ENCODE data around the gene ACADSB.

Gene ACADSB

GRCh38 chr10:123001370-123001769 is 7.4 kb upstream of the ACADSB start:
- DNase-seq (ENCODE audit: low read depth, low spot score): no peak

- DNase-seq (ENCODE audit: low read depth, low spot score): no peak
These were observed 4.5 kb upstream of the ACADSB start for GRCh38 chr10:123004298-123004697.

- DNase-seq (ENCODE audit: low read depth, low spot score): peak; percentile 58
These were observed 1.1 kb upstream of the ACADSB start for GRCh38 chr10:123007558-123008354.

GRCh38 chr10:123009105-123009820 is 457 bp downstream of the ACADSB start:
- DNase-seq (ENCODE audit: low read depth, low spot score): peak; percentile 42

GRCh38 chr10:123011987-123012386 is 3.2 kb downstream of the ACADSB start:
- DNase-seq (ENCODE audit: low read depth, low spot score): no peak

GRCh38 chr10:123013456-123014419 is 4.9 kb downstream of the ACADSB start:
- DNase-seq (ENCODE audit: low read depth, low spot score): no peak

- DNase-seq (ENCODE audit: low read depth, low spot score): no peak
These were observed 6.0 kb downstream of the ACADSB start for GRCh38 chr10:123014772-123015171.

GRCh38 chr10:123016228-123016627 is 7.4 kb downstream of the ACADSB start:
- no peak for DNase-seq (ENCODE audit: low read depth, low spot score)

GRCh38 chr10:123017421-123018165 is 8.8 kb downstream of the ACADSB start:
- DNase-seq (ENCODE audit: low read depth, low spot score): peak; percentile 76

- DNase-seq (ENCODE audit: low read depth, low spot score): no peak
These were observed 9.7 kb downstream of the ACADSB start for GRCh38 chr10:123018531-123018930.

GRCh38 chr10:123019264-123019663 is 10.5 kb downstream of the ACADSB start:
- DNase-seq (ENCODE audit: low read depth, low spot score): no peak

- DNase-seq (ENCODE audit: low read depth, low spot score): no peak
These were observed 11.3 kb downstream of the ACADSB start for GRCh38 chr10:123019941-123020703.

- no peak for DNase-seq (ENCODE audit: low read depth, low spot score)
These were observed 12.7 kb downstream of the ACADSB start for GRCh38 chr10:123021517-123021916.

GRCh38 chr10:123024540-123024939 is 15.7 kb downstream of the ACADSB start:
- no peak for DNase-seq (ENCODE audit: low read depth, low spot score)

- no peak for DNase-seq (ENCODE audit: low read depth, low spot score)
These were observed 17.5 kb downstream of the ACADSB start for GRCh38 chr10:123026302-123026701.

GRCh38 chr10:123027861-123028260 is 19.1 kb downstream of the ACADSB start:
- DNase-seq (ENCODE audit: low read depth, low spot score): no peak

- DNase-seq (ENCODE audit: low read depth, low spot score): no peak
These were observed 22.3 kb downstream of the ACADSB start for GRCh38 chr10:123031124-123031523.

GRCh38 chr10:123034332-123034731 is 25.5 kb downstream of the ACADSB start:
- DNase-seq (ENCODE audit: low read depth, low spot score): no peak

- DNase-seq (ENCODE audit: low read depth, low spot score): no peak
These were observed 26.8 kb downstream of the ACADSB start for GRCh38 chr10:123035467-123036086.
